GM19468 (cell line): ENCODE results near the gene UNC5A.
"Not testable (repeated sequence)": the region's sequence is repeated elsewhere in the genome, so short reads cannot be mapped to it uniquely, and the experiment has no call there.

Experiments
- ATAC-seq: cut with Tn5 transposase; IDR thresholded peaks from one replicate; pipeline ENCODE4 v1.9.1; 2021; ENCODE audit warnings: mild to moderate bottlenecking, moderate library complexity, moderate number of reproducible peaks; ENCODE audit not compliant: unreplicated experiment; ENCODE audit errors: extremely low read depth

UNC5A gene

DNA sequence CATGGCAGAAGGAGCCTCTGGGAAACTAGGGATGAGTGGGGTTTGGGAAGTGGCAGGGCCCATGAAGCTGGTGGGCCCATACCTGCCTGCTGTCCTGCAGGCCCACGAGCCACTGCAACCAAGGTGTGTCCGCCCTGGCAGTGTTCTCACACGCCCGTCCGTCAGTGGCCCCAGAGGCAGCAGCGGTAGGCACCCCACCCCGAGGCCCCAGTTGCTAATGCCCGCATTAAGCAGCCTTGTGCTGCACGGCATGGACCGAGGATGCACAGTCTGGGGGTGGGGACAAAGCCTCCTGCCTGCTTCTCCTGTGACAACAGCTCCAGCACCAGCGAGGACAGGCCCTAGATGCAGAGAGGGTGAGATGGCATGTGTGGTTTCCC lies 47.5 kb downstream of the UNC5A start:
- ATAC-seq = no peak

- no peak for ATAC-seq
Measured at GRCh38 chr5:176859916-176860315, 49.6 kb downstream of the UNC5A start.

- ATAC-seq = no peak
Measured at GRCh38 chr5:176860381-176860780, 50.0 kb downstream of the UNC5A start.

DNA sequence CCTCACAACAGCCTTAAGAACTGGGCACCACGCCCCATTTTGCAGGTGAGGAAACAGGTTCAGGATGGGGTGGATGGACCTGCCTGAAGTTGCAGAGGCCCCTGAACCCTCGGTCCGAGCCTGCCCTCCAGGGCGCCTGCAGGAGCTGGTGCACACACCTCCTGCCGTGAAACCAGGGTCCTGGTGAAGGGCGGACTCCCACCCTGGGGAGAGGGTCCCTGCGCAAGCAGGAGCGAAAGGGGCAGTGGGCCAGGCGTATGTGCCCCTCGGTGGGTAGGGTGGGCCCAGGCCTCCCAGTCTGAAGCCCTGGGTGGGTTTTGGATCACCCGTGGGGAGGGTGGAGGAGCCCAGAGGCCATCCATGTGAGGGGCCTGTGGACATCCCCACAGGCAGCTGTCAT lies 50.9 kb downstream of the UNC5A start:
- no peak for ATAC-seq

DNA sequence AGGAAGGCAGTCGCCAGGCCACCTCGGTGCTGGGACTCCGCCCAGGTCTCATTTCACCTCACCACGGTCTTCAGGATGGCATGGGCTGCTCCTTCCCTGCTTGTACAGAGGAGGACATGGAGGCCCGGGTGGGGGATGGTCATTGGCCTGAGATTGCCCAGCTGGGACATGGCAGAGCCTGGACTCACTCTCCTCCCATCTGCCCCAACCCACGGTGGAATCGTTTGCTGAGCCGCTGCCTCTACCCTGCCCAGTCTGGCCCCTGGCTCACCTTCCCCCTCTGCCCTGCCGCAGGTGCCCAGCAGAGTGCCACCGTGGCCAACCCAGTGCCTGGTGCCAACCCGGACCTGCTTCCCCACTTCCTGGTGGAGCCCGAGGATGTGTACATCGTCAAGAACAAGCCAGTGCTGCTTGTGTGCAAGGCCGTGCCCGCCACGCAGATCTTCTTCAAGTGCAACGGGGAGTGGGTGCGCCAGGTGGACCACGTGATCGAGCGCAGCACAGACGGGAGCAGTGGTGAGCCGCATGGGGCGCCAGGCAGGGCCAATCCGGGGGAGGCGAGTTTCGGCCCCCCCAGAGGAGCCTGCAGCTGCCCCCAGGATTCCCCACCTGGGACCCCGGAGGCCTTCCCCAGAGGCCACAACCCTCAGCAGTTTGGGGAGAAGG lies 52.1 kb downstream of the UNC5A start:
- ATAC-seq = no peak

DNA sequence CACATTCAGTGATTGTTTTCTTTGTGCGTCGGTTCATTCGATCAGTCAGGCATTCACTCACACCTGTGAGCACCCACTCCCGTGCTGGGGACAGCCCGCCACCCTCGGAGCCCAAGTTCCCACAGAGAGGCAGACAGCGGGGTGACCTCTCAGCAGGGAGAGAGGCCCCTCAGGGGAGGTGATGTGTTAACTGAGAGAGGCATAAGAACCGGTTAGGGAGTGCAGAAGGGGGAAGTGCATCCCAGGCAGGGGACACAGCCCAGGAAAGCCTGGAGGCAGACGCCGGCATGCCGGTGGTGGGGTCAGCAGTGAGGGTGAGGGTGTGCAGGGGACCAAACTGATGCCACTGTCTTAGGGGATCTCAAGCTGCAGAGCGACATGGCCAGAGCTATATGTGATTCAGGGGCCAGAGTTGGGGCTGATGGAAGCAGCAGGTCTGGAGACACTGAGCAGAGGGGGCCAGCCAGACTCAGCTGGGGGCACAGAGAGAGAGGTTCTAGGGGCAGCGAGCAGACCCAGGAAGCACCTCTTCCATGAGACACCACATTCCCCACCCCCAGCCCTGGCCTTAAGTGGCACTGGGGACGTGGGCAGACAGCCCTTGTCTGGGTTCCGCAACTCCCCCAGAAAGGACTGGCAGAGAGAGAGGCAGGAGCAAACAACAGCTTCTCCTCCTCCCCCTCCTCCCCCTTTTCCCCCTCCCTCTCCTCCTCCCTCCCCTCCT lies 52.8 kb downstream of the UNC5A start:
- ATAC-seq = no peak

GRCh38 chr5:176863765-176864098 lies 53.4 kb downstream of the UNC5A start:
- no peak for ATAC-seq

- no peak for ATAC-seq
Measured at GRCh38 chr5:176864755-176865154, 54.4 kb downstream of the UNC5A start.

- ATAC-seq = no peak
Measured at GRCh38 chr5:176865964-176866363, 55.6 kb downstream of the UNC5A start.

- no peak for ATAC-seq
Measured at GRCh38 chr5:176866707-176867310, 56.5 kb downstream of the UNC5A start.

DNA sequence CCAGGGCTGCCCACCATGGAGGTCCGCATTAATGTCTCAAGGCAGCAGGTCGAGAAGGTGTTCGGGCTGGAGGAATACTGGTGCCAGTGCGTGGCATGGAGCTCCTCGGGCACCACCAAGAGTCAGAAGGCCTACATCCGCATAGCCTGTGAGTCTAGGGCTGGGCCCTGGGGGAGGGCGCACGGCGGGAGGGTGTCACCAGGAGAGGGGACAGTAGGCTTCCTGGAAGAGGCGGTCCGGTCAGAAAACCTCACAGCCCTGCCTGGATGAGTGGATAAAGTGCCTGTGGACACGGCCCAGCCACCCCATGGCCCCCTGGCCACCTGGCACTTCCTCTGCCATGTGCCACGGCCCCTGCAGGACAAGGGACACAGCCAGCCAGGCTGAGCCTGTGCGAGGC lies 57.8 kb downstream of the UNC5A start:
- ATAC-seq = no peak

- ATAC-seq = no peak
Measured at GRCh38 chr5:176868731-176869130, 58.4 kb downstream of the UNC5A start.

DNA sequence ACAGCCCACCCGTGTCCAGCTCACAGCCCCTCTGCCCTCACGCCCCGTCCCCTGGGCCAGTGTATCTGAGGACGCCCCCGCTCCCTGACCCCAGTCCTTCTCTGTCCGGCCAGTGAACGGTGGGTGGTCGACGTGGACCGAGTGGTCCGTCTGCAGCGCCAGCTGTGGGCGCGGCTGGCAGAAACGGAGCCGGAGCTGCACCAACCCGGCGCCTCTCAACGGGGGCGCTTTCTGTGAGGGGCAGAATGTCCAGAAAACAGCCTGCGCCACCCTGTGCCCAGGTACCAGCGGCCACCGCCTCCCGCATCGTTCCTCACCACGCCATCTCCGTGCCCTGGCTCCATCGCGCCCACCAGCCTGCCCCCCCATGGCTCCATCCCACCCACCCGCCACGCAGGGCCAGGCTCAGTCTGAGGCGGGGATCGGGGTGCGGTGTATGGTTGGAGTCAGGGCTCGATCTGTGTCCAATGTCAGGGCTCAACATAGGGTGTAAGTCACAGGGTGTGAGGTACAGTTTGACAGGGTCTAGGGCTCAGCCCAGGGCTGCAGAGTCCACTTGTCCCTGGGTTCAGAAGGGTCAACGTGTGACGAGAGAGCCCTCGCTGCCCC lies 59.2 kb downstream of the UNC5A start:
- ATAC-seq = no peak

GRCh38 chr5:176870110-176870591 lies 59.8 kb downstream of the UNC5A start:
- ATAC-seq = no peak

- not testable (repeated sequence) for ATAC-seq
Measured at GRCh38 chr5:176870644-176871043, 60.3 kb downstream of the UNC5A start.

DNA sequence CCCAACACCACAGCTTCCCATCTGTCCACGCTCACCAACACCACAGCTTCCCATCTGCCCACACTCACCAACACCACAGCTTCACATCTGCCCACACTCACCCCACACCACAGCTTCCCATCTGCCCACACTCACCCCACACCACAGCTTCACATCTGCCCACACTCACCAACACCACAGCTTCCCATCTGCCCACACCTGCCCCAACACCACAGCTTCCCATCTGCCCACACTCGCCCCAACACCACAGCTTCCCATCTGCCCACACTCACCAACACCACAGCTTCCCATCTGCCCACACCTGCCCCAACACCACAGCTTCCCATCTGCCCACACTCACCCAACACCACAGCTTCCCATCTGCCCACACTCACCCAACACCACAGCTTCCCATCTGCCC lies 62.2 kb downstream of the UNC5A start:
- ATAC-seq = not testable (repeated sequence)

DNA sequence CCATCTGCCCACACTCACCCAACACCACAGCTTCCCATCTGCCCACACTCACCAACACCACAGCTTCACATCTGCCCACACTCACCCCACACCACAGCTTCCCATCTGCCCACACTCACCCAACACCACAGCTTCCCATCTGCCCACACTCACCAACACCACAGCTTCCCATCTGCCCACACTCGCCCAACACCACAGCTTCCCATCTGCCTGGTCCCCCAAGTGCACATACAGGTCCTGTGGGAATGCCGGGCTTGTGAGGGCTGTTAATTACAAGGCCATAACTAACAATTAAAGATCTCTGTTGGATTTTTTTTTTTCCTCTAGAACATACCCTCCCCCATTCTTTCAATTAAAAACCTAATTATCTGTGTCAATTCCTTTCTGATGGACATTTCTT lies 62.7 kb downstream of the UNC5A start:
- ATAC-seq = not testable (repeated sequence)

DNA sequence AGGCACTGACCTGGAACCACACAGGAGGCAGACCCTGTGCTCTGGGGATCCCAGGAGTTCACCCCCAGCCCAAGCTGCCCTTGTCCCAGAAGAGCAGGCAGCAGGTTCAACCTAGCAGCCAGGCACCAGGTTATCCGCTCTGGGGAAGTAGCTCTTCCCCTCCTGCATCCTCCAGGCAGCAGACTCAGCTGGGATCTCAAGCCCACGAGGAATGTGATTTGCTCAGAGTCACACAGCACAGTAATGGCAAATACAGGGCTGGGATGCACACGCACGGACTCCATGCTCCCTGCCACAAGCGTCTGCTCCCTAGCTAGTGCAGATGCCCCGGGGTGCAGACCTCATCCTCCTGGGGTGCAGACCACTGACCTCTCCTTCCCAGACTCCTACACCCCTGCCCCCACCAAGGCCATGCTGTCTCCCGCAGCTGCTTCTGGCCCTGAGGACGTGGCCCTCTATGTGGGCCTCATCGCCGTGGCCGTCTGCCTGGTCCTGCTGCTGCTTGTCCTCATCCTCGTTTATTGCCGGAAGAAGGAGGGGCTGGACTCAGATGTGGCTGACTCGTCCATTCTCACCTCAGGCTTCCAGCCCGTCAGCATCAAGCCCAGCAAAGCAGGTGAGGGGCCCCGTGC lies 63.3 kb downstream of the UNC5A start:
- no peak for ATAC-seq

DNA sequence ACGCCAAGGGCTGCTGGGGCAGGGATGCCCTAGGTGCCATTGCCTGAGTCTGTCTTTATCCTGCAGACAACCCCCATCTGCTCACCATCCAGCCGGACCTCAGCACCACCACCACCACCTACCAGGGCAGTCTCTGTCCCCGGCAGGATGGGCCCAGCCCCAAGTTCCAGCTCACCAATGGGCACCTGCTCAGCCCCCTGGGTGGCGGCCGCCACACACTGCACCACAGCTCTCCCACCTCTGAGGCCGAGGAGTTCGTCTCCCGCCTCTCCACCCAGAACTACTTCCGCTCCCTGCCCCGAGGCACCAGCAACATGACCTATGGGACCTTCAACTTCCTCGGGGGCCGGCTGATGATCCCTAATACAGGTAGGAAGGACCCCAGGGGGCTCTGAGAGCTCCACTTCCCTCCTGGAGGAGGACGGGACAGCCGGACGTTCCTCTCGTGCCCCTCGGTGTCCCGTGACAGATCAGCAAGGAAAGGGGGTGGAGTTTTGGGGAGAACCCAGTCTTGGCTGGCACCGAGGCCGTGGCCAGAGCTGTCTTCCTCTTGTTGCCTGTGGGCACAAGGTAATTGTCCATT lies 63.9 kb downstream of the UNC5A start:
- ATAC-seq = no peak

DNA sequence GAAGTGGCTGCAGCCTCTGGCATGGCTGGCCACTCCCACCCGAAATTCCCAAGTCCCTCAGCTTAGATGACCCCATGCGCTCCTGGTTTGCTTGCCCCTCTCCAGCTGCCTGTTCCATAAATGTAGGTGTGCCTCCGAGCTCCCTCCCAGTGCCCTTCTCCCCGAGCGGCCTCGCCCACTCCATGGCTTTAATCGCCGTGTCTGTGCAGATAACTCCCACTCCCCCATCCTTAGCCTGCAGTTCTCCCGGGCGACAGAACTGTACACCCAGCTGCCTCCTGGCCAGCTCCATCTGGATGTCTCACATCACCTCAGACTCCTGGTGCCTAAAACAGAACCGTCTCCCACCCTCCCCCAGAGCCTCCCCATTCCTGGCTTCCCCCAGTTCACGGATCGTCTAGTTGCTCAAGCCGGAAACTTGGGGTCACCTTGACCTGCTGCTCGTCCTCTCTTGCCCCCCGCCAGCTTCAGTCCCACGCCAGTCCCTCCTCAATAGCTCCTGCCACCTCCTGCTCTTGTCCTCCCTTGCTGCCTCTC lies 64.7 kb downstream of the UNC5A start:
- ATAC-seq = no peak
